Activated CD8-positive, alpha-beta memory T cell treated with anti-CD3 and anti-CD28 coated beads for 1 hour (primary cell): Measurements from ENCODE around the gene COMMD2.

Experiments used
- DNase-seq, 2 donors: peaks; one replicate each; pipeline ENCODE4 v3.0.0-alpha.2; 2020; ENCODE audit warnings: low read depth in 1 of 2; ENCODE audit errors: extremely low read depth in 1 of 2

COMMD2 gene

DNA sequence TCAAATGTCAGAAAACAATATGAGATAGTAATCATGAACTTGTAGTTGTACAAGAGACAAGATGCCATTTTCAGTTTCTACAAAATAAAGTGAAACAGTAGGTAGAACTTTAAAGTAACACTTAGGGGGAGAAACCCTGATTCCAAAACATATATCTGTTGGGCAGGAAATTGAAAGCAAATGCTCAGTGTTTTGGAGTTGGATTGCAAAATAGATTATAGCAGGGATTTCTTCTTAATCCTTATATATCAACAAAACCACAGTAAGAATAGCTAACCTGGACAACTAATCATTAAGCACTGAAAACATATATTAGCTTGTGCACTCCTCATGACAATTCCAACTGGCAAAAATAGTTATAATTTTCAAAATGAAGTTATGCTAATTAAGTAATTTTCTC, 46.9 kb downstream of the COMMD2 start:
- no peak for DNase-seq

GRCh38 chr3:149703466-149703865, 48.8 kb downstream of the COMMD2 start:
- no peak for DNase-seq

GRCh38 chr3:149702691-149703441, 49.4 kb downstream of the COMMD2 start:
- DNase-seq, result no peak

- DNase-seq, result no peak
These were observed 50.3 kb downstream of the COMMD2 start for GRCh38 chr3:149701977-149702350.

DNA sequence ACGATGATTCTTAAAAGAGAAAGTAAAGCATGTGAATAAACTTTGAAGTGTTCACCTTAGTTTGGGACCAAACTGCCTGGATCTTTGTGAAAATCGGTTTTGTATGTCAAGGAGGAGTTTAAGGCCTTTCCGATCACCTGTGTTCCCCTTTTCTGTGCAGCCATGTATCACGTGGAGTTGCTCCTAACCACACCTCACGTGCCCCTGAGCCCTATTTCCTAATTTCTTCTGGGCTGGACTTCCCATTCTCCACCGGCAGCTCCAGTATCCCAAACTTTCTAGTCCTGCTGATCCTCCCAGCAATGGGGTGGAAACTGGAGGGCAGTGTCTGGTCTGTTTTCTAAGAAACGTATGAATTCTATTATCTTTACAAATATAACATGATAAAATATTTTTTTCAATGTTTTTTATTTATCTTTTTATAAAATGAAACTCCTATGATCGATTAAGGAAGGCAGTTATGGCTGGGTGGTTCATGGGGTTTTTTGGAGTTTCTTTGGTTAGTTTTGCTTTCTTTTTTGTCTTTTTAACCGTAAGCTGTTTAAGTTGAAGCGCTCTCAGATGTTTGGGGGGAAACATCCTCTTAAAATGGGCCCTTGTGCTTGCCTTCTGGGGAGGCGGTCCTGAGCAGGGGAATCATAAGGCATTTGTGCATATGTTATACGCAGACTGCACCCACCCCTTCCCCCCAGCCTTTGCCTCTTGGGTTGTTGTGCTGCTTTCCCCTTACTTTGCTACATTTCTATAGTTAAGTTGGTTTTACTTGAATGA, 50.9 kb downstream of the COMMD2 start:
- DNase-seq, result no peak
